DMS53 (cell line): ENCODE data around the gene DNAJC25.
A peak's percentile ranks its signal among the peaks of the same experiment; 100 is the strongest.
"Not testable (repeated sequence)": the region's sequence is repeated elsewhere in the genome, so short reads cannot be mapped to it uniquely, and the experiment has no call there.

Experiments
- DNase-seq: peaks from one replicate; lab custom pipeline; 2025; lab: John Stamatoyannopoulos, UW

The DNAJC25 gene

GRCh38 chr9:111631214-111631971, at the start of gene DNAJC25:
DNAJC25 (plus strand) TSS chr9:111631334; CDS start chr9:111631408, 74 bp downstream.
- DNase-seq = peak; percentile 97

- DNase-seq = no peak
Measured at GRCh38 chr9:111582888-111583287, 48.2 kb upstream of the DNAJC25 start.

- no peak for DNase-seq
Measured at GRCh38 chr9:111586378-111586777, 44.8 kb upstream of the DNAJC25 start.

DNA sequence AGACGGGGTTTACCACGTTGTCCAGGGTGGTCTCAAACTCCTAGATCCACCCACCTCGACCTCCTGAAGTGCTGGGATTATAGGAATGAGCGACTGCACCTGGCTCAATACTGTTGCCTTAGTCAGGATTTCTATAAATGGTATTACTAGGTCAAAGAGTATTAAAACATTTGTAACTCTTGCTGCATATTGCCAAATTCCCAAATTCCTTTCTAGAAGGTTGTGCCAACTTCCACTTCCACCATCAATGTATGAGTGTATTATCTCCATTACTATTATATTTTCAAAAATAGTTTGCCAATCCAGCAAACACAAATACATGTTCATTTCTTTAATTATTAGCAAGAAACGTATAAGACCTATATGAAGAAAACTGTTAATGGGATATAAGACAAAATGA, 42.3 kb upstream of the DNAJC25 start:
- no peak for DNase-seq

DNA sequence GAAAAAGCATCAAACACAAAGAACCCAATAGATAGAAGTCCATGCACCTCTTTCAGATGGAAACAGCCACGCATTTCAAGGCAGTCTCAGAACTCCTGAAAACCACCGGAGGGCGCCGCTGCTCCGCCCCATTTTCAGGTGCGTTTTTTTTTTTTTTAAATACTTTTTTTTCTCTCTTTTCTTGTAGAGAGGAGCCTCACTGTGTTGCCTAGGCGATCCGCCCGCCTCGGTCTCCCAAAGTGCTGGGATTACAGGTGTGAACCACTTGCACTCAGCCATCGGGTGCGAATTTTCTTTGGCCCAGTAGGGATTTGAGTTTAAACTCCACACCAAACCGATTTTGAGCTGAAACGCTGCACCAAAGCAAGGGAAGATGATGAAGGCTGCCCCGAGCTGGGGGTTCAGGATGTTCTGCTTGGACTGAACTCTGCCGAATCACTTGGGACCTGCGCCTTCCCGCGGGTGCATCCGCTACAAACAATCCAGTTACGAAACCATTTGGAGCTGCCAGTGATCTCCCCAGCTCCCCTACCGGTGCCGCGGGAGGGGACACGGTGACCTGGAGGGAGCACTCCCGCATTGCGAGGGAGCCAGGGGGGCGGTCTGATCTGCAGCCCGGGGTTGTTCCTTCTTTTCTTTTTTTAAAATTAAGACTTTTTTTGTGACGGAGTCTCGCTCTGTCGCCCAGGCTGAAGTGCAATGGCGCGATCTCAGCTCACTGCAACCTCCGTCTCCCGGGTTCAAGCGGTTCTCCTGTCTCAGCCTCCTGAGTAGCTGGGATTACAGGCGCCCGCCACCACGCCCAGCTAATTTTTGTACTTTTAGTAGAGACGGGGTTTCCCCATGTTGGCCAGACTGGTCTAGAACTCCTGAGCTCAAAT, 33.0 kb upstream of the DNAJC25 start:
- DNase-seq = peak; percentile 86

GRCh38 chr9:111598733-111599091, 32.4 kb upstream of the DNAJC25 start:
- DNase-seq = peak; percentile 42

- DNase-seq = peak; percentile 80
Measured at GRCh38 chr9:111599092-111599954, 31.8 kb upstream of the DNAJC25 start, which contains the start of gene PTGR1. PTGR1 (minus strand) TSS chr9:111599647; CDS start chr9:111597422, 2,225 bp downstream.

DNA sequence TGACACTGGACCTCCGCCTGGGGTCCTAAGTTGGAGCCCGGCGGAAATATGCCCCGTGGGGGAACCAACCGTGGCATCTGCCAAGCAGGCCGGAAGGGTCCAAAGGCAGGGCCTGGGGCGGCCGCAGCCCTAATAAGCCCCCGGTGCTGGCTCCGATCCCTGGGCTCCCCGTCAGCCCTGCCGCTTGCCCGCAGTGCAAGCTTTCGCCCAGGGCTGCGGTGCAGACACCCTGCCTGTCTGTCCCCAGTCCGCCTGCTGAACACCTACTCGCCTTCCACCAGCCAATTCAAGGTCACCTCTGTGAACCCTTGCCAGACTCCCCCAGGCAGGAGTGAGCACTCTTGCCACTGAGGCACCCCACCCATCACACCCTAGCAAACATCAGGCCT, 31.2 kb upstream of the DNAJC25 start:
- DNase-seq = no peak

DNA sequence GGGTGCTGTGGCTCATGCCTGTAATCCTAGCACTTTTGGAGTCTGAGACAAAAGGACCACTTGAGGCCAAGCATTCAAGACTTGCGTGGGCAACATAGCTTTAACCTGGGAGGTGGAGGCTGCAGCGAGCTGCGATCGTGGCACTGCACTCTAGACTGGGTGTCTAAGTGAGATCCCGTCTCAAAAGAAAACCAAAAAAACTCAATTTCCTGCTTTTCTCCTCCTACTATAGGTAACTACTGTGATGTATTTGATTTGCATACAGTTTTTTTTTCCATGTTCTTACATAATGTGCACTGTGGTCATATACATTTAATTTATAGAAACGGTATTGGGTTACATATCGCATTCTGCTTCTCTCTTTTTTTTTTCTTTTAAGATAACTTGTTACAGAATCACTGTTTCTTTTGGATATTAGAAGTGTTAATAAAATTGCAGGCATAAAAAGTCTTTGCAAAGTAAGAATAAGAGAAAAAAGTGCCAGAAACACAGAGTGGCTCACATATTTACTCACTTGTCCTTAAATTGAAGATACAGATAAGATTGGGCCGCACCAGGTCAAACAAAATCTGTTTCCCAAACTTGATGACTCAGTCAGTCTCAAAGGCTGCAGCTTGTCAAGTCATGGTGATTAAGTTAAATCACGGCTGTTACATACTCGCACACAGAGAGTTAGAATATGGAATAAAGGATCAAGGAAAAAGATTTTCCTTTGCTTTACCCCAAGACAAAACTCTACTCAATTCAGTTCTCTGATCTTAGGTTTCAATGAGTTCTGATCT, 29.7 kb upstream of the DNAJC25 start:
- no peak for DNase-seq

DNA sequence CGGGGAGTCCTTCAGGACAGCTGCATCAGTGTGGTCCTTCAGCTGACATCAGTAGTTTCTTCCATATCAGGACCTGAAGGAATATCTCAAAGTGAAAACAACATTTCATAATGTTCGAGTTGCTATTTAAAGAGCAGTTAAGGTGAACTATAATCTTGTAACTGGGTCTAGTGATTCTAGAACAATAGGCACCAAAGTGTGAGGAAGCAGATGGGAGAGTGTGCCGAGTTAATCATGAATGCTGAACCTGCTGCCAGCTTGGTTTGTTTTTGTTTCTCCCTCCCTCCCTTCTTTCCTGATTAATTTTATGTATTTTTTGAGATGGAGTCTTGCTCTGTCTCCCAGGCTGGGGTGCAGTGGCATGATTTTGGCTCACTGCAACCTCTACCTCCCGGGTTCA, 28.1 kb upstream of the DNAJC25 start:
- no peak for DNase-seq

DNA sequence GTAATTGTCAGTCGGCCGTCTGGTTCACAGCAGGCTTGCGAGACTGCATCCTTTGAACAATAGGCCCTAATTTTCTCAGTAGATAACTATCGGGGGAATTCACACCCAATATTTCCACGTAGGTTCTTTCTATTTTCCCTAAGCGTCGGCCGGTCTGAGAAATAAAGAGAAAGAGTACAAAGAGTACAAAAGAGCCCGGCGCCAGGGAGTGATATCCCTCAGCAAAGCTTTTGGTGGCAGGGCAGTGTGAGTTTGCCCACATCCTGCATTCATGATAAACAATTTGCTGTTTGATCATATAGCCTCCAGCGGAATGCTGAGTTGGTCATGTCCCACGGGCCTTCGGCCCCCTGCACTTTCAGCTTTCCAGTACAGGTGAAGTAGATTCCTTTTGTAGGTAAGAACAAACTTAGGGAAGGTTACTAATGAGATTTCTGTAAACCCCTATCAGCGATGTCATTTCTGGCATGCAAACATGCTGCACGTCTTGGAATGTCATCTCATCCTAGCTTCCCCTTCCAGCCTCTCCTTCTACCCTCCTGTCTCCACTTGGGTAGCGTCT, 27.0 kb upstream of the DNAJC25 start:
- no peak for DNase-seq

DNA sequence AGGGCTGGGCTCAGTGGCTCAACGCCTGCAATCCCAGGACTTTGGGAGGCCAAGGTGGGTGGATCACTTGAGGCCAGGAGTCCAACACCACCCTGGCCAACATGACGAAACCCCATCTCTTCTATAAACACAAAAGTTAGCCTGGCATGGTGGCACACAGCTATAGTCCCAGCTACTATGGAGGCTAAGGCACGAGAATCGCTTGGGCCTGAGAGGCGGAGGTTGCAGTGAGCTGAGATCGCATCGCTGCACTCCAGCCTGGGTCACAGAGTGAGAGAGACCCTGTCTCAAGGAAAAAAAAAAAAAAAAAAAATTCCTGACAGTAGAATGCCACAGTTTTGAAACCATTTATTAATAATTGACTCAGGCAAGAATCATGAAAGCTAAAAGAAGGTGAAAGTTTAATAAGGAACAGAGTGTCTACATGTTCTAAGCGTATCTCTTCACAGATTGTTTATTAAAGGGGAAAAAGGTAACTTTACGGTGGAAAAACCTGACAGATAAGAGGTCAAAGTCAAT, 26.0 kb upstream of the DNAJC25 start:
- no peak for DNase-seq

- DNase-seq = no peak
Measured at GRCh38 chr9:111610149-111610548, 21.0 kb upstream of the DNAJC25 start.

GRCh38 chr9:111610845-111611244, 20.3 kb upstream of the DNAJC25 start:
- no peak for DNase-seq

DNA sequence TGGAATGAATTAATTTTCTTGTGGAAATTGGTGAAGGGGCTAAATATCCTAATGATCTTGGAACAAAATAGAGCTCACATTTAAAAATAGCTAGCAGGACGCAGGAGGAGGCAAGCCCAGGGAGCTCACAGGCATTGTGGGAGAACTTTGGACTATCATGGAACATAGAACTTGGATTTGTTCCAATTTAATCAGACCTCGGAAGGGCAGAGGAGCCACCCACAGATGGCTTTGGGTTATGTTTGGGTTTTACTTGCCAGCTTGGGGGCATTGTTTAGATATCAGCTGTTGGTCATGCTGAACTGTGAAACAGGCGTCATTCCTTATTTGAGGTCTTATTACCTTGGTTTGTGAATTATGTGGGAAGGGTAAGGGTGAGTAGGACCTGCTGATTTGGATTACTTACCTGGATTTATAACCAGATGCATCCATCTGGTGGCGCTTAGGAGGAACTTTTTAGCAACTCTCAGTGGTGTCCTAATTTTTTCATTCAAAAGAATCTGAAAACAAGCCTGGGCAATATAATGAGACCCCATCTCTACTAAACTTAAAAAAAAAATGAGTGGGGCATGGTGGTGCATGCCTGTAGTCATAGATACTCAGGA, 17.6 kb upstream of the DNAJC25 start:
- no peak for DNase-seq

DNA sequence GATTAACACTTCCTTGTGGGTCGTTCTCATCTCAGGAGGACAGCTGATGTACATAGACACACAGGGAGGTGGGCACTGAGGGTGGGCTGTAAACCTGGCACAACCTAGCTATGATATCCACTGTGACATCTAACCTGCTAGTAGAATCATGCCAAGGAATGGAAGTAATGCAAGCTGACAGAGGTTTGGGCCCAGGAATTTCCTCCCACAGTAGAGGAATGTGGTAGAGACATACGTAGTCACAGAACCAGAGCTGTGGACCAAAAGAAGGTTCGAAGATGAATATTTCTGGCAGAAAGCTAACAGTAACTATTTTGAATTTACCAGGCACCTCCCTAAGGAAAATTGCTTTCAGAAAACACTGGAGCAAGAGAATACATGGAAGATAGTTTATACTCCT, 15.2 kb upstream of the DNAJC25 start:
- no peak for DNase-seq

DNA sequence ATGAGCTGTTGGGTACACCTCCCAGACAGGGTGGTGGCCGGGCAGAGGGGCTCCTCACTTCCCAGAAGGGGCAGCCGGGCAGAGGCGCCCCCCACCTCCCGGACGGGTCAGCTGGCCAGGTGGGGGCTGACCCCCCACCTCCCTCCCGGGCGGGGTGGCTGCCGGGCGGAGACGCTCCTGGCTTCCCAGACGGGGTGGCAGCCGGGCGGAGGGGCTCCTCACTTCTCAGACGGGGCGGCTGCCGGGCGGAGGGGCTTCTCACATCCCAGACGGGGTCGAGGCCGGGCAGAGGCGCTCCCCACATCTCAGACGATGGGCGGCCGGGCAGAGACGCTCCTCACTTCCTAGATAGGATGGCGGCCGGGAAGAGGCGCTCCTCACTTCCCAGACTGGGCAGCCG, 13.8 kb upstream of the DNAJC25 start:
- DNase-seq = not testable (repeated sequence)

- peak; percentile 41 for DNase-seq
Measured at GRCh38 chr9:111621895-111622480, 9.1 kb upstream of the DNAJC25 start.

DNA sequence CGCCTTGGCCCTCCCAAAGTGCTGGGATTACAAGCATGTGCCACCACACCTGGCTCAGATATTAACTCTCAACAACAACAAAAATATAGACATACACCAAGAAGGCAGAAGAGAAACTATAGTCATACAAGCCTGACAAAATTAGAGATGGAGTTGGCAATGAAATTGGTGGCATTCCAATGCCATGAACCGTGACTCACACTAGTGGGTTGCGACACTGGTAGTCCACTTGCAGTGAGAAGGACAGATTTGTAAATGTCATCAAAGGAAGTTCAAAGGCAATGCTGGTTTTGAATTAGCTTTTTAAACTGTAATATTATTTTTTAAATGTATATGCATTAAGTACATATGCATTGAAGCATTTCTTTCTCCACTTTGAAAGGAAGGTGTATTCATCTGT, 8.5 kb upstream of the DNAJC25 start:
- no peak for DNase-seq
